Calu3 (cell line): ENCODE data around the gene CLEC4A. TPM values are rescaled to one million over a fixed set of nuclear protein-coding genes. Genes with fewer than 3 reads are reported as not detected.
"Not testable (repeated sequence)": the region's sequence is repeated elsewhere in the genome, so short reads cannot be mapped to it uniquely, and the experiment has no call there.

Source experiments
- BruUV-seq: library from RNA; stranded (reverse); fragments of 400-500 nt; replicated peaks from 2 replicates; lab custom pipeline; 2021; lab: Mats Ljungman, UMichigan
- CTCF ChIA-PET: fragments of 300-600 bp; sonication (Branson Sonifier 250); formaldehyde crosslinking; loops from one replicate; lab custom pipeline; 2022; ENCODE audit warnings: antibody characterized with exemption; lab: Charles Lee
- DNase-seq: peaks from one replicate; pipeline ENCODE4 v3.0.0; 2022
- H3K27ac Mint-ChIP-seq: one replicate; pipeline ENCODE4 v1.8.0; 2022; ENCODE audit warnings: mixed read lengths; ENCODE audit not compliant: unreplicated experiment
- H3K27me3 Mint-ChIP-seq: one replicate; pipeline ENCODE4 v1.8.0; 2022; ENCODE audit warnings: mixed read lengths; ENCODE audit not compliant: unreplicated experiment
- H3K36me3 Mint-ChIP-seq: one replicate; pipeline ENCODE4 v1.8.0; 2022; ENCODE audit warnings: mild to moderate bottlenecking, moderate library complexity, mixed read lengths; ENCODE audit not compliant: insufficient read depth, unreplicated experiment
- H3K4me1 Mint-ChIP-seq: one replicate; pipeline ENCODE4 v1.8.0; 2022; ENCODE audit warnings: mild to moderate bottlenecking, low read depth, mixed read lengths; ENCODE audit not compliant: unreplicated experiment
- H3K4me3 Mint-ChIP-seq: one replicate; pipeline ENCODE4 v1.8.0; 2022; ENCODE audit warnings: mild to moderate bottlenecking, low read depth, moderate library complexity, mixed read lengths; ENCODE audit not compliant: unreplicated experiment
- H3K9me3 Mint-ChIP-seq: one replicate; pipeline ENCODE4 v1.8.0; 2022; ENCODE audit warnings: low read depth, mixed read lengths; ENCODE audit not compliant: unreplicated experiment
- CTCF ChIP-seq: fragments of 200-600 bp; IDR thresholded peaks from one replicate; pipeline ENCODE4 v1.8.0; 2022; ENCODE audit warnings: antibody characterized with exemption; ENCODE audit not compliant: unreplicated experiment
- intact Hi-C: fragments of 100-400 bp; cut with micrococcal nuclease; formaldehyde crosslinking; loops from one replicate; pipeline ENCODE4 v1.10.0; 2022; ENCODE audit not compliant: unreplicated experiment
- total RNA-seq: library from RNA; stranded (reverse); gene quantifications from 2 replicates; pipeline ENCODE4 v1.2.3, GENCODE V29; 2022

The CLEC4A gene
- total RNA-seq, 1 experiment from 2014 or later, result not detected

GRCh38 chr12:8179989-8180585 is 56.7 kb downstream of the CLEC4A start:
- peak; percentile 70 for TF ChIP-seq CTCF
- BruUV-seq, H3K9me3 Mint-ChIP-seq, H3K4me1 Mint-ChIP-seq, CTCF ChIA-PET, H3K27ac Mint-ChIP-seq, H3K36me3 Mint-ChIP-seq, H3K27me3 Mint-ChIP-seq: not testable (repeated sequence)
- intact Hi-C loops, result loop anchor here (1.0 kb wide), 1 partner anchor 71 kb away; no protein-coding TSS in a partner anchor
- peak overlapping the region; percentile 64 for H3K4me3 Mint-ChIP-seq
- peak; percentile 79 for DNase-seq

- CTCF ChIA-PET, H3K27me3 Mint-ChIP-seq, intact Hi-C loops, H3K9me3 Mint-ChIP-seq, H3K36me3 Mint-ChIP-seq, H3K27ac Mint-ChIP-seq, DNase-seq, H3K4me1 Mint-ChIP-seq, BruUV-seq: not testable (repeated sequence)
- peak overlapping the region; percentile 64 for H3K4me3 Mint-ChIP-seq
These were observed 57.9 kb downstream of the CLEC4A start for GRCh38 chr12:8181271-8181670.

- H3K9me3 Mint-ChIP-seq, CTCF ChIA-PET, H3K36me3 Mint-ChIP-seq, H3K4me3 Mint-ChIP-seq, intact Hi-C loops, H3K4me1 Mint-ChIP-seq, BruUV-seq, H3K27ac Mint-ChIP-seq, H3K27me3 Mint-ChIP-seq, DNase-seq: not testable (repeated sequence)
These were observed 59.5 kb downstream of the CLEC4A start for GRCh38 chr12:8182923-8183322.

- intact Hi-C loops, BruUV-seq, H3K4me1 Mint-ChIP-seq, H3K36me3 Mint-ChIP-seq, DNase-seq, CTCF ChIA-PET, H3K4me3 Mint-ChIP-seq, H3K9me3 Mint-ChIP-seq, H3K27ac Mint-ChIP-seq, H3K27me3 Mint-ChIP-seq: not testable (repeated sequence)
These were observed 59.9 kb downstream of the CLEC4A start for GRCh38 chr12:8183346-8183745.

- H3K36me3 Mint-ChIP-seq, CTCF ChIA-PET, DNase-seq, H3K27me3 Mint-ChIP-seq, H3K27ac Mint-ChIP-seq, intact Hi-C loops, H3K9me3 Mint-ChIP-seq, H3K4me1 Mint-ChIP-seq, H3K4me3 Mint-ChIP-seq, BruUV-seq: not testable (repeated sequence)
These were observed 60.8 kb downstream of the CLEC4A start for GRCh38 chr12:8184206-8184605.

GRCh38 chr12:8188088-8188487 is 64.7 kb downstream of the CLEC4A start:
- H3K4me1 Mint-ChIP-seq, H3K36me3 Mint-ChIP-seq, intact Hi-C loops, H3K9me3 Mint-ChIP-seq, H3K27ac Mint-ChIP-seq, H3K27me3 Mint-ChIP-seq, CTCF ChIA-PET, H3K4me3 Mint-ChIP-seq, BruUV-seq, DNase-seq: not testable (repeated sequence)

Other genes with a start within 250 kb of the CLEC4A start
- 0.37 TPM in 1 of 2 replicates, not detected in the other for gene SLC2A3, start 187.4 kb upstream of the CLEC4A start, total RNA-seq
- 12.6 and 13.4 TPM in 2 replicates for gene FOXJ2, start 90.9 kb upstream of the CLEC4A start, total RNA-seq
- gene C3AR1, start 57.3 kb upstream of the CLEC4A start, total RNA-seq, result not detected in 2 replicates
- 25.1 and 28.4 TPM in 2 replicates for gene NECAP1, start 41.3 kb upstream of the CLEC4A start, total RNA-seq
- gene ZNF705A, start 33.4 kb downstream of the CLEC4A start, total RNA-seq, result not detected in 2 replicates
- 0.50 and 0.61 TPM in 2 replicates for gene FAM90A1, start 104.0 kb downstream of the CLEC4A start, total RNA-seq